Stimulated activated effector memory CD8-positive, alpha-beta T cell treated with anti-CD3 and anti-CD28 coated beads, Interleukin-12 subunit alpha, Interleukin-12 subunit beta, amount 100 ng/mL, for 72 hours (primary cell): ENCODE results near the gene ZNF556.

Experiments
- ATAC-seq: fragments of 150-1000 bp; cut with Tn5 transposase; 2 replicates; pipeline ENCODE4 v1.10.0; 2021
- DNase-seq, 2 donors: peaks; one replicate each; pipeline ENCODE4 v3.0.0; 2021 to 2022; ENCODE audit warnings: low spot score in 2 of 2
- H3K27ac Mint-ChIP-seq: one replicate; pipeline ENCODE4 v1.8.0; 2022; ENCODE audit warnings: mild to moderate bottlenecking, mixed read lengths
- H3K36me3 Mint-ChIP-seq: one replicate; pipeline ENCODE4 v1.8.0; 2022; ENCODE audit warnings: mild to moderate bottlenecking, mixed read lengths
- H3K4me1 Mint-ChIP-seq: one replicate; pipeline ENCODE4 v1.8.0; 2022; ENCODE audit warnings: mixed read lengths
- H3K4me3 Mint-ChIP-seq: one replicate; pipeline ENCODE4 v1.8.0; 2022; ENCODE audit warnings: mild to moderate bottlenecking, mixed read lengths
- H3K9me3 Mint-ChIP-seq: one replicate; pipeline ENCODE4 v1.8.0; 2022; ENCODE audit warnings: mixed read lengths

The ZNF556 gene

GRCh38 chr19:2917275-2918184, 50.4 kb downstream of the ZNF556 start:
- Mint-ChIP-seq H3K4me3 (no peak overlapping the region), H3K9me3 (peaks cover 6% of the 10 kb centered on the region), H3K4me1 (peaks cover 7% of the 10 kb centered on the region), H3K27ac (no peak overlapping the region), H3K36me3 (peaks cover 42% of the 10 kb centered on the region)
- DNase-seq (no peak), ATAC-seq (no peak)

GRCh38 chr19:2922987-2923386, 55.9 kb downstream of the ZNF556 start:
- DNase-seq (no peak), ATAC-seq (no peak)
- Mint-ChIP-seq H3K4me1 (no peaks in the 10 kb centered on the region), H3K36me3 (peaks cover 12% of the 10 kb centered on the region), H3K9me3 (no peaks in the 10 kb centered on the region), H3K4me3 (no peak overlapping the region), H3K27ac (no peak overlapping the region)

GRCh38 chr19:2923510-2923909, 56.4 kb downstream of the ZNF556 start:
- no peak for DNase-seq
- no peak overlapping the region for H3K4me3 Mint-ChIP-seq
- H3K27ac Mint-ChIP-seq = no peak overlapping the region
- no peaks in the 10 kb centered on the region for H3K9me3 Mint-ChIP-seq
- no peaks in the 10 kb centered on the region for H3K4me1 Mint-ChIP-seq
- H3K36me3 Mint-ChIP-seq = peaks cover 6% of the 10 kb centered on the region
- ATAC-seq = no peak

- Mint-ChIP-seq H3K4me3 (no peak overlapping the region), H3K27ac (no peak overlapping the region), H3K9me3 (peaks cover 7% of the 10 kb centered on the region), H3K4me1 (no peaks in the 10 kb centered on the region), H3K36me3 (peaks cover 10% of the 10 kb centered on the region)
- ATAC-seq (no peak), DNase-seq (no peak)
Measured at GRCh38 chr19:2926341-2927031, 59.4 kb downstream of the ZNF556 start.

GRCh38 chr19:2927032-2927430, 59.9 kb downstream of the ZNF556 start:
- no peak overlapping the region for H3K27ac Mint-ChIP-seq
- no peak for ATAC-seq
- peaks cover 9% of the 10 kb centered on the region for H3K9me3 Mint-ChIP-seq
- H3K4me1 Mint-ChIP-seq = no peaks in the 10 kb centered on the region
- no peak for DNase-seq
- H3K36me3 Mint-ChIP-seq = peaks cover 15% of the 10 kb centered on the region
- no peak overlapping the region for H3K4me3 Mint-ChIP-seq
